Effector memory CD8-positive, alpha-beta T cell (primary cell): ENCODE data around the gene KDM4B.
A peak's percentile ranks its signal among the peaks of the same experiment; 100 is the strongest.
"Not testable (repeated sequence)": the region's sequence is repeated elsewhere in the genome, so short reads cannot be mapped to it uniquely, and the experiment has no call there.

Experiments used
- ATAC-seq: fragments of 150-1000 bp; cut with Tn5 transposase; replicated peaks from 2 replicates; pipeline ENCODE4 v1.10.0; 2021; ENCODE audit warnings: mild to moderate bottlenecking, moderate library complexity
- DNase-seq, 3 experiments: peaks; one replicate each; pipeline ENCODE4 v3.0.0; 2021
- H3K27ac Mint-ChIP-seq, 2 donors: one replicate each; pipeline ENCODE4 v1.8.0; 2022; ENCODE audit warnings: mild to moderate bottlenecking in 2 of 2, mixed read lengths in 2 of 2, moderate library complexity in 2 of 2
- H3K27me3 Mint-ChIP-seq, 2 donors: one replicate each; pipeline ENCODE4 v1.8.0; 2022; ENCODE audit warnings: mixed read lengths in 2 of 2
- H3K36me3 Mint-ChIP-seq: one replicate; pipeline ENCODE4 v1.8.0; 2022; ENCODE audit warnings: mild to moderate bottlenecking, moderate library complexity, mixed read lengths; ENCODE audit not compliant: insufficient read depth
- H3K4me1 Mint-ChIP-seq, 2 donors: one replicate each; pipeline ENCODE4 v1.8.0; 2022; ENCODE audit warnings: low read depth in 2 of 2, mixed read lengths in 2 of 2
- H3K4me3 Mint-ChIP-seq, 2 donors: one replicate each; pipeline ENCODE4 v1.8.0; 2022; ENCODE audit warnings: mild to moderate bottlenecking in 2 of 2, mixed read lengths in 2 of 2, moderate library complexity in 2 of 2
- H3K9me3 Mint-ChIP-seq, 2 donors: one replicate each; pipeline ENCODE4 v1.8.0; 2022; ENCODE audit warnings: mixed read lengths in 2 of 2

The KDM4B gene

DNA sequence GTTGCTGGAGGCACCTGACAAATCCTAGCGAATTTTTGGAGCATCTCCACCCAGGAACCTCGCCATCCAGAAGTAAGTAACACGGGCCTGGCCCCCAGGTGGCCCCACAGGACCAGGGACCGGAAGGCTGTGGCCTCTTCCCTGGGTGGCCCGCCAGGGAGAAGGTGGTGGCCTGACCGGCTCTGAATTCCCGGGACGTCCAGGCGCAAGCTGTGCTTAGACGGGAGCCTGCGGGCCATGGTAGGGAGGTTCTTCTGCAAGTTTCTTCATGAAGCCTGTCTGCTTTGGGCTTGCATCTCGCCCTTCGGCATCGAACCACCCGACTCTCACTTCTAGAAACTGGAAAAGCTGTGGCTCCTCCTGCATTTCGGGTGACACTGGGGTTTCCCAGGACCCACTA is 47.4 kb downstream of the KDM4B start:
- ATAC-seq: no peak
- H3K27me3 Mint-ChIP-seq: no peaks in the 10 kb centered on the region
- DNase-seq: no peak
- peak overlapping the region in 1 of 2 donors; percentile 23 for H3K27ac Mint-ChIP-seq
- no peaks in the 10 kb centered on the region for H3K9me3 Mint-ChIP-seq
- no peak overlapping the region for H3K4me3 Mint-ChIP-seq
- peaks cover 4% of the 10 kb centered on the region in 2 donors for H3K4me1 Mint-ChIP-seq
- H3K36me3 Mint-ChIP-seq: peaks cover 10% of the 10 kb centered on the region

GRCh38 chr19:5016781-5017180 is 47.9 kb downstream of the KDM4B start:
- peaks cover 4 to 6% of the 10 kb centered on the region in 2 donors for H3K4me1 Mint-ChIP-seq
- peaks cover 15% of the 10 kb centered on the region for H3K36me3 Mint-ChIP-seq
- H3K27me3 Mint-ChIP-seq: no peaks in the 10 kb centered on the region

GRCh38 chr19:5017235-5017634 is 48.3 kb downstream of the KDM4B start:
- no peaks in the 10 kb centered on the region for H3K9me3 Mint-ChIP-seq
- no peak overlapping the region for H3K27ac Mint-ChIP-seq
- H3K36me3 Mint-ChIP-seq: peaks cover 15% of the 10 kb centered on the region
- H3K27me3 Mint-ChIP-seq: no peaks in the 10 kb centered on the region
- no peak overlapping the region for H3K4me3 Mint-ChIP-seq
- peaks cover 4 to 6% of the 10 kb centered on the region in 2 donors for H3K4me1 Mint-ChIP-seq
- ATAC-seq (no peak), DNase-seq (no peak)

More at GRCh38 chr19:5016781-5017180, 47.9 kb downstream of the KDM4B start:
- Mint-ChIP-seq H3K4me3 (no peak overlapping the region), H3K9me3 (no peaks in the 10 kb centered on the region), H3K27ac (peak overlapping the region in 1 of 2 donors; percentile 23)
- no peak for DNase-seq
- no peak for ATAC-seq

GRCh38 chr19:5018224-5019015 is 49.5 kb downstream of the KDM4B start:
- DNase-seq (no peak), ATAC-seq (no peak)
- Mint-ChIP-seq H3K4me1 (peaks cover 4 to 10% of the 10 kb centered on the region in 2 donors), H3K4me3 (no peak overlapping the region), H3K9me3 (no peaks in the 10 kb centered on the region), H3K27me3 (no peaks in the 10 kb centered on the region), H3K36me3 (peaks cover 12% of the 10 kb centered on the region), H3K27ac (no peak overlapping the region)

DNA sequence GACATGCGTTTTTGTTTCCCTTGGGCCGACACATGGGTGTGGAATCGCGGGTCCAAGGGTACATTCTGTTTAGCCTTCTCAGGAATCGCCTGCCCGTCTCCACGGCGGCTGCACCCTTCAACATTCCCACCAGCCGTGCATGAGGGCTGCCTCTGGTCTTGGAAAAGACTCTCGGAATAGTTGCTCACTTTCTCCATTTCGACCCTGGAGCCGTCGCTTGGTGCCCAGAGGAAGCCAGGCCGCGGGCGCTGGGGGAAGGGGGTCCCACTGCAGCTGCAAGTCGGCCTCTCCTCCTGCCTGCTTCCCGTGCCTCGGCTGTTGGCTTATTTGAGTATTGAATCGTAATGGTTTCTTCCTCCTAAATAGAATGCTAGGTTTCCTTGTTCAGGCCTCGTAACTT is 51.5 kb downstream of the KDM4B start:
- DNase-seq: no peak
- Mint-ChIP-seq H3K36me3 (peaks cover 12% of the 10 kb centered on the region), H3K27ac (peak overlapping the region in 1 of 2 donors; percentile 32), H3K27me3 (no peaks in the 10 kb centered on the region), H3K4me1 (peaks cover 4 to 12% of the 10 kb centered on the region in 2 donors), H3K4me3 (no peak overlapping the region), H3K9me3 (no peaks in the 10 kb centered on the region)
- ATAC-seq: no peak

GRCh38 chr19:5021046-5021445 is 52.1 kb downstream of the KDM4B start:
- ATAC-seq (no peak), DNase-seq (no peak)
- Mint-ChIP-seq H3K36me3 (peaks cover 12% of the 10 kb centered on the region), H3K4me1 (peaks cover 4 to 14% of the 10 kb centered on the region in 2 donors), H3K27ac (peak overlapping the region in 1 of 2 donors; percentile 82), H3K4me3 (no peak overlapping the region), H3K9me3 (no peaks in the 10 kb centered on the region), H3K27me3 (no peaks in the 10 kb centered on the region)

GRCh38 chr19:5022066-5022860 is 53.4 kb downstream of the KDM4B start:
- H3K36me3 Mint-ChIP-seq: peaks cover 9% of the 10 kb centered on the region
- peaks cover 4 to 16% of the 10 kb centered on the region in 2 donors for H3K4me1 Mint-ChIP-seq
- no peak for DNase-seq
- H3K27ac Mint-ChIP-seq: peak overlapping the region; percentile 19 to 74
- H3K9me3 Mint-ChIP-seq: no peaks in the 10 kb centered on the region
- no peak overlapping the region for H3K4me3 Mint-ChIP-seq
- no peaks in the 10 kb centered on the region for H3K27me3 Mint-ChIP-seq
- ATAC-seq: no peak

DNA sequence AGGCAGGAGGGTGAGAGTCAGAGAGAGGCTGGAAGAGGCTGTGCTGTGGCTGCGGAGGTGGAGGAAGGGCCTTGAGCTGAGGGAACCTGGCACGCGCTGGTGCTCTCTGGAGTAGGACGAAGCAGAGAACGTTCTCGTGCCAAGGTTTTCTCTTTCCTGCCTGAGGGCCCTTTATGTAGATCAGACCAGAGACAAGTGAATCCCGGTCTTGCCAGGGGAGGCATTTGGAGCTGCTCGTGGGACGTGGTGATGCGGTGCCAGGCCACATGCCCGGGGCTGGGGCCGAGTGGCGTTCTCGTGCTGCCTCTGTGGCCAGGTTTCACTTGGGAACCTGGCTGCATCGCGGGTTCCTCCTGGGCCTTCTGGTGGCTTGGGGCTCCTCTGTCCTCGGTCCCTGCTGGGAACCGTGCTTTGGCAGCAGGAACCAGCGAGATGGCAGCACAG is 54.2 kb downstream of the KDM4B start:
- Mint-ChIP-seq H3K4me1 (peaks cover 4 to 16% of the 10 kb centered on the region in 2 donors), H3K27ac (peak overlapping the region; percentile 19 to 74), H3K36me3 (peaks cover 9% of the 10 kb centered on the region), H3K27me3 (no peaks in the 10 kb centered on the region), H3K4me3 (no peak overlapping the region), H3K9me3 (no peaks in the 10 kb centered on the region)
- DNase-seq (no peak), ATAC-seq (no peak)

GRCh38 chr19:5024282-5024681 is 55.4 kb downstream of the KDM4B start:
- H3K4me1 Mint-ChIP-seq: peaks cover 4 to 19% of the 10 kb centered on the region in 2 donors
- no peak for ATAC-seq
- no peak for DNase-seq

GRCh38 chr19:5025027-5025426 is 56.1 kb downstream of the KDM4B start:
- Mint-ChIP-seq H3K4me3 (no peak overlapping the region), H3K9me3 (no peaks in the 10 kb centered on the region), H3K27ac (peak overlapping the region in 1 of 2 donors; percentile 74), H3K4me1 (peaks cover 5 to 20% of the 10 kb centered on the region in 2 donors), H3K27me3 (no peaks in the 10 kb centered on the region), H3K36me3 (peaks cover 9% of the 10 kb centered on the region)
- ATAC-seq (no peak), DNase-seq (no peak)

More at GRCh38 chr19:5024282-5024681, 55.4 kb downstream of the KDM4B start:
- Mint-ChIP-seq H3K27ac (peak overlapping the region in 1 of 2 donors; percentile 41), H3K27me3 (no peaks in the 10 kb centered on the region), H3K4me3 (no peak overlapping the region), H3K9me3 (no peaks in the 10 kb centered on the region), H3K36me3 (peaks cover 9% of the 10 kb centered on the region)

- H3K27ac Mint-ChIP-seq: peak overlapping the region; percentile 68 to 89
Measured at GRCh38 chr19:5026706-5027273, 57.9 kb downstream of the KDM4B start.

GRCh38 chr19:5028229-5028886 is 59.4 kb downstream of the KDM4B start:
- ATAC-seq (no peak), DNase-seq (no peak)
- no peaks in the 10 kb centered on the region for H3K9me3 Mint-ChIP-seq
- H3K36me3 Mint-ChIP-seq: no peaks in the 10 kb centered on the region
- H3K4me1 Mint-ChIP-seq: peaks cover 13 to 19% of the 10 kb centered on the region in 2 donors
- no peak overlapping the region for H3K4me3 Mint-ChIP-seq
- H3K27me3 Mint-ChIP-seq: no peaks in the 10 kb centered on the region
- H3K27ac Mint-ChIP-seq: peak overlapping the region in 1 of 2 donors; percentile 69

More at GRCh38 chr19:5026706-5027273, 57.9 kb downstream of the KDM4B start:
- Mint-ChIP-seq H3K4me1 (peaks cover 13 to 24% of the 10 kb centered on the region in 2 donors), H3K4me3 (no peak overlapping the region), H3K36me3 (peaks cover under 1% of the 10 kb centered on the region), H3K9me3 (no peaks in the 10 kb centered on the region), H3K27me3 (no peaks in the 10 kb centered on the region)
- DNase-seq (no peak), ATAC-seq (no peak)

GRCh38 chr19:5029596-5029995 is 60.7 kb downstream of the KDM4B start:
- H3K27me3 Mint-ChIP-seq, H3K36me3 Mint-ChIP-seq, H3K4me3 Mint-ChIP-seq, H3K9me3 Mint-ChIP-seq: not testable (repeated sequence)
- Mint-ChIP-seq H3K4me1 (peaks cover 13 to 17% of the 10 kb centered on the region in 2 donors), H3K27ac (peak overlapping the region; percentile 49 to 69)
- DNase-seq (peak; percentile 60 to 64 (median 63)), ATAC-seq (peak; percentile 44)
